IPS-20b (cell line): ENCODE data around the gene RPL18.

Experiments
- H3K27ac ChIP-seq: one replicate; pipeline ENCODE4 v1.5.1; 2013; ENCODE audit warnings: low read length
- H3K27me3 ChIP-seq: 2 replicates; pipeline ENCODE4 v1.6.1; 2013; ENCODE audit warnings: mild to moderate bottlenecking, low read length, inconsistent platforms; ENCODE audit not compliant: insufficient read depth
- H3K36me3 ChIP-seq: 2 replicates; pipeline ENCODE4 v1.6.1; 2013; ENCODE audit warnings: low read depth, mild to moderate bottlenecking, inconsistent platforms, low read length, moderate library complexity; ENCODE audit not compliant: insufficient read depth
- H3K4me1 ChIP-seq: 2 replicates; pipeline ENCODE4 v1.6.1; 2013; ENCODE audit warnings: mild to moderate bottlenecking, control low read depth, inconsistent platforms, low read length, moderate library complexity; ENCODE audit not compliant: insufficient read depth
- H3K4me3 ChIP-seq: 2 replicates; pipeline ENCODE4 v1.5.1; 2013; ENCODE audit warnings: mild to moderate bottlenecking, low read length, inconsistent platforms
- H3K9ac ChIP-seq: 2 replicates; pipeline ENCODE4 v1.6.1; 2013; ENCODE audit warnings: low read depth, mild to moderate bottlenecking, inconsistent platforms, low read length, moderate library complexity
- H3K9me3 ChIP-seq: 2 replicates; pipeline ENCODE4 v1.6.1; 2013; ENCODE audit warnings: mild to moderate bottlenecking, low read depth, low read length, inconsistent platforms; ENCODE audit not compliant: insufficient read depth

Gene RPL18

GRCh38 chr19:48606463-48607358, 12.3 kb downstream of the RPL18 start, which contains the start of gene SPACA4:
Gene SPACA4, plus strand, starts transcription at chr19:48606742. Its CDS starts 237 bp downstream, at chr19:48606979.
- Histone ChIP-seq H3K4me1 (no peaks in the 10 kb centered on the region), H3K27ac (no peak within 1 kb of the TSS), H3K4me3 (no peak within 1 kb of the TSS), H3K9ac (no peak within 1 kb of the TSS), H3K9me3 (no peaks in the 10 kb centered on the region), H3K36me3 (no peaks in the 10 kb centered on the region), H3K27me3 (no peaks in the 10 kb centered on the region)

- Histone ChIP-seq H3K4me1 (no peaks in the 10 kb centered on the region), H3K9me3 (no peaks in the 10 kb centered on the region), H3K27ac (no peak overlapping the region), H3K4me3 (no peak overlapping the region), H3K36me3 (no peaks in the 10 kb centered on the region), H3K27me3 (no peaks in the 10 kb centered on the region), H3K9ac (no peak overlapping the region)
Observed at GRCh38 chr19:48603850-48604249, 15.1 kb downstream of the RPL18 start.

- Histone ChIP-seq H3K36me3 (no peaks in the 10 kb centered on the region), H3K9me3 (no peaks in the 10 kb centered on the region), H3K4me3 (no peak overlapping the region), H3K27me3 (no peaks in the 10 kb centered on the region), H3K9ac (no peak overlapping the region), H3K27ac (no peak overlapping the region), H3K4me1 (no peaks in the 10 kb centered on the region)
Observed at GRCh38 chr19:48603449-48603848, 15.5 kb downstream of the RPL18 start.

GRCh38 chr19:48603001-48603400, 16.0 kb downstream of the RPL18 start:
- H3K9me3 ChIP-seq: no peaks in the 10 kb centered on the region
- H3K9ac ChIP-seq: no peak overlapping the region
- no peaks in the 10 kb centered on the region for H3K27me3 ChIP-seq
- no peak overlapping the region for H3K27ac ChIP-seq
- H3K4me3 ChIP-seq: no peak overlapping the region
- H3K36me3 ChIP-seq: no peaks in the 10 kb centered on the region
- no peaks in the 10 kb centered on the region for H3K4me1 ChIP-seq

- Histone ChIP-seq H3K27me3 (no peaks in the 10 kb centered on the region), H3K9ac (no peak overlapping the region), H3K27ac (no peak overlapping the region), H3K36me3 (no peaks in the 10 kb centered on the region), H3K4me1 (no peaks in the 10 kb centered on the region), H3K4me3 (no peak overlapping the region), H3K9me3 (no peaks in the 10 kb centered on the region)
Observed at GRCh38 chr19:48600679-48601417, 18.1 kb downstream of the RPL18 start.

- Histone ChIP-seq H3K9me3 (no peaks in the 10 kb centered on the region), H3K27ac (no peak overlapping the region), H3K9ac (no peak overlapping the region), H3K36me3 (no peaks in the 10 kb centered on the region), H3K4me1 (no peaks in the 10 kb centered on the region), H3K27me3 (no peaks in the 10 kb centered on the region), H3K4me3 (no peak overlapping the region)
Observed at GRCh38 chr19:48598996-48599700, 19.8 kb downstream of the RPL18 start.

GRCh38 chr19:48596679-48597465, 22.1 kb downstream of the RPL18 start:
- Histone ChIP-seq H3K4me1 (no peaks in the 10 kb centered on the region), H3K27ac (no peak overlapping the region), H3K27me3 (no peaks in the 10 kb centered on the region), H3K4me3 (no peak overlapping the region), H3K36me3 (no peaks in the 10 kb centered on the region), H3K9ac (no peak overlapping the region), H3K9me3 (no peaks in the 10 kb centered on the region)

GRCh38 chr19:48596237-48596636, 22.7 kb downstream of the RPL18 start:
- Histone ChIP-seq H3K27me3 (no peaks in the 10 kb centered on the region), H3K9ac (no peak overlapping the region), H3K4me1 (no peaks in the 10 kb centered on the region), H3K27ac (no peak overlapping the region), H3K9me3 (no peaks in the 10 kb centered on the region), H3K4me3 (no peak overlapping the region), H3K36me3 (no peaks in the 10 kb centered on the region)

GRCh38 chr19:48595833-48596232, 23.1 kb downstream of the RPL18 start:
- no peaks in the 10 kb centered on the region for H3K4me1 ChIP-seq

GRCh38 chr19:48595171-48595570, 23.8 kb downstream of the RPL18 start:
- H3K4me3 ChIP-seq: no peak overlapping the region
- H3K27ac ChIP-seq: no peak overlapping the region
- no peaks in the 10 kb centered on the region for H3K9me3 ChIP-seq
- H3K36me3 ChIP-seq: no peaks in the 10 kb centered on the region
- no peaks in the 10 kb centered on the region for H3K27me3 ChIP-seq
- no peaks in the 10 kb centered on the region for H3K4me1 ChIP-seq
- no peak overlapping the region for H3K9ac ChIP-seq

More at GRCh38 chr19:48595833-48596232, 23.1 kb downstream of the RPL18 start:
- Histone ChIP-seq H3K27me3 (no peaks in the 10 kb centered on the region), H3K4me3 (no peak overlapping the region), H3K27ac (no peak overlapping the region), H3K9ac (no peak overlapping the region), H3K9me3 (no peaks in the 10 kb centered on the region), H3K36me3 (no peaks in the 10 kb centered on the region)

- H3K9ac ChIP-seq: no peak overlapping the region
- no peak overlapping the region for H3K27ac ChIP-seq
- H3K9me3 ChIP-seq: no peaks in the 10 kb centered on the region
- no peak overlapping the region for H3K4me3 ChIP-seq
- H3K36me3 ChIP-seq: no peaks in the 10 kb centered on the region
- peaks cover 6% of the 10 kb centered on the region; the same call in 1 of the 2 replicates for H3K27me3 ChIP-seq
- H3K4me1 ChIP-seq: no peaks in the 10 kb centered on the region
Observed at GRCh38 chr19:48591021-48591420, 28.0 kb downstream of the RPL18 start.
